GM12878 (cell line): ENCODE measurements around the gene TTLL11. TPM values are rescaled to one million over a fixed set of nuclear protein-coding genes. Genes with fewer than 3 reads are reported as not detected.

Experiments used
- ATAC-seq: fragments of 200-7000 bp; cut with Tn5 transposase; 3 replicates; pipeline ENCODE4 v1.9.1; 2020; ENCODE audit warnings: mild to moderate bottlenecking, moderate library complexity
- BruUV-seq: library from RNA; stranded (reverse); fragments of 400-500 nt; replicated peaks from 2 replicates; lab custom pipeline; 2021; lab: Mats Ljungman, UMichigan
- CTCF ChIA-PET: fragments of 300-600 bp; sonication (Branson Sonifier 250); formaldehyde crosslinking; extraction: SDS; loops from one replicate; lab custom pipeline; 2021; ENCODE audit warnings: inconsistent platforms; lab: Yijun Ruan, JAX
- POLR2A ChIA-PET: fragments of 350-600 bp; formaldehyde crosslinking; extraction: SDS; loops from one replicate; lab custom pipeline; 2021; ENCODE audit warnings: inconsistent platforms; lab: Charles Lee
- RAD21 ChIA-PET: fragments of 300-600 bp; sonication (Branson Sonifier 250); formaldehyde crosslinking; loops from one replicate; lab custom pipeline; 2023; ENCODE audit warnings: antibody characterized with exemption; ENCODE audit not compliant: unreplicated experiment; lab: Charles Lee
- SMC1A ChIA-PET: fragments of 300-600 bp; sonication (Branson Sonifier 250); formaldehyde crosslinking; loops from one replicate; lab custom pipeline; 2023; ENCODE audit not compliant: unreplicated experiment, uncharacterized antibody; lab: Charles Lee
- DNase-seq: peaks from one replicate; pipeline ENCODE4 v3.0.0-alpha.2; 2011; ENCODE audit warnings: low read depth, low spot score
- FAIRE-seq: peaks from 3 replicates; lab custom pipeline; 2011; peaks lifted over from hg19 to GRCh38; lab: Jason Lieb, UNC
- H2AFZ ChIP-seq: 2 replicates; pipeline ENCODE4 v1.6.0; 2011; ENCODE audit warnings: low read depth, low read length, control low read depth; ENCODE audit not compliant: control insufficient read depth
- H3K27ac ChIP-seq: 2 replicates; pipeline ENCODE4 v1.5.1; 2011; ENCODE audit warnings: control low read depth; ENCODE audit not compliant: control insufficient read depth, insufficient read depth
- H3K27me3 ChIP-seq, 2 experiments: replicated peaks in 1 of 2; 2 replicates each; pipeline versions ENCODE4 v1.6.0 to v1.6.1; 2011; ENCODE audit warnings: low read length in 1 of 2; ENCODE audit not compliant: control insufficient read depth in 2 of 2, insufficient read depth in 2 of 2
- H3K36me3 ChIP-seq, 2 experiments: 2 replicates each; pipeline ENCODE4 v1.5.1; 2011; ENCODE audit warnings: low read length in 1 of 2; ENCODE audit not compliant: control insufficient read depth in 2 of 2, insufficient read depth in 2 of 2
- H3K4me1 ChIP-seq: 2 replicates; pipeline ENCODE4 v1.6.1; 2011; ENCODE audit warnings: mild to moderate bottlenecking, low read length, moderate library complexity, mixed read lengths; ENCODE audit not compliant: control insufficient read depth, insufficient read depth
- H3K4me2 ChIP-seq: 2 replicates; pipeline ENCODE4 v1.6.0; 2011; ENCODE audit warnings: control low read depth; ENCODE audit not compliant: control insufficient read depth, insufficient read depth
- H3K4me3 ChIP-seq: fragments of 200-600 bp; sonication (generic); 2 replicates; pipeline ENCODE4 v1.5.1; 2016
- H3K79me2 ChIP-seq: 2 replicates; pipeline ENCODE4 v1.6.0; 2011; ENCODE audit warnings: low read length; ENCODE audit not compliant: control insufficient read depth, insufficient read depth
- H3K9ac ChIP-seq: 2 replicates; pipeline ENCODE4 v1.8.0; 2011; ENCODE audit warnings: low read length, control low read depth, mixed read lengths; ENCODE audit not compliant: control insufficient read depth, insufficient read depth
- H3K9me3 ChIP-seq: replicated peaks from 3 replicates; pipeline ENCODE4 v1.5.1; 2011; ENCODE audit warnings: mild to moderate bottlenecking, low read length; ENCODE audit not compliant: control insufficient read depth, insufficient read depth
- H4K20me1 ChIP-seq: 2 replicates; pipeline ENCODE4 v1.6.0; 2011; ENCODE audit not compliant: control insufficient read depth, insufficient read depth
- BMI1 ChIP-seq: fragments of 450-650 bp; IDR thresholded peaks from 2 replicates; pipeline ENCODE4 v1.6.1; 2016; ENCODE audit warnings: mild to moderate bottlenecking, moderate library complexity, borderline replicate concordance
- CBFB ChIP-seq: IDR thresholded peaks from 2 replicates; pipeline ENCODE4 v1.6.1; 2016; ENCODE audit warnings: antibody characterized with exemption, low read depth
- CBX5 ChIP-seq: sonication (generic); IDR thresholded peaks from 2 replicates; pipeline ENCODE4 v1.6.1; 2016; ENCODE audit warnings: low read depth, moderate library complexity, mild to moderate bottlenecking, inconsistent platforms
- CHD4 ChIP-seq: fragments of 200-600 bp; sonication (generic); IDR thresholded peaks from 2 replicates; pipeline ENCODE4 v1.6.1; 2016; ENCODE audit warnings: mild to moderate bottlenecking
- DPF2 ChIP-seq: fragments of 450-650 bp; IDR thresholded peaks from 2 replicates; pipeline ENCODE4 v1.6.1; 2017; ENCODE audit warnings: mild to moderate bottlenecking
- JUNB ChIP-seq: IDR thresholded peaks from 2 replicates; pipeline ENCODE4 v1.6.1; 2016; ENCODE audit warnings: antibody characterized with exemption, mild to moderate bottlenecking
- MAX ChIP-seq: IDR thresholded peaks from 2 replicates; pipeline ENCODE4 v1.6.1; 2012; ENCODE audit warnings: low read depth, low read length, improper control_type of control experiment
- MEF2B ChIP-seq: fragments of 450-650 bp; IDR thresholded peaks from 2 replicates; pipeline ENCODE4 v1.6.1; 2018; ENCODE audit warnings: mild to moderate bottlenecking, moderate library complexity; ENCODE audit not compliant: partially characterized antibody, poor library complexity, severe bottlenecking
- MXI1 ChIP-seq: fragments of 150-350 bp; IDR thresholded peaks from 2 replicates; pipeline ENCODE4 v1.6.1; 2011; ENCODE audit warnings: low read depth, mild to moderate bottlenecking, inconsistent platforms, low read length, improper control_type of control experiment
- NFXL1 ChIP-seq: fragments of 450-650 bp; IDR thresholded peaks from 2 replicates; pipeline ENCODE4 v1.6.1; 2017; ENCODE audit warnings: antibody characterized with exemption, mild to moderate bottlenecking, borderline replicate concordance
- NFYB ChIP-seq: IDR thresholded peaks from 2 replicates; pipeline ENCODE4 v1.6.1; 2011; ENCODE audit warnings: low read depth, mild to moderate bottlenecking, low read length, improper control_type of control experiment, moderate library complexity; ENCODE audit not compliant: insufficient read depth
- NKRF ChIP-seq: fragments of 450-650 bp; conservative IDR thresholded peaks from 2 replicates; pipeline ENCODE4 v1.6.1; 2017; ENCODE audit warnings: mild to moderate bottlenecking, moderate library complexity
- POLR2AphosphoS5 ChIP-seq: IDR thresholded peaks from 2 replicates; pipeline ENCODE4 v1.6.1; 2011; ENCODE audit warnings: mild to moderate bottlenecking, low read length, inconsistent platforms
- SMARCA5 ChIP-seq: fragments of 450-650 bp; IDR thresholded peaks from 2 replicates; pipeline ENCODE4 v1.6.1; 2017; ENCODE audit warnings: mild to moderate bottlenecking
- SPI1 ChIP-seq: IDR thresholded peaks from 2 replicates; pipeline ENCODE4 v1.6.1; 2011; ENCODE audit warnings: low read depth, mild to moderate bottlenecking, low read length, moderate library complexity, borderline replicate concordance; ENCODE audit not compliant: insufficient read depth
- ZNF24 ChIP-seq: fragments of 450-650 bp; IDR thresholded peaks from 2 replicates; pipeline ENCODE4 v1.6.1; 2017; ENCODE audit warnings: antibody characterized with exemption, mild to moderate bottlenecking
- WGBS: methylation state at CpG from one replicate; pipeline ENCODE4 v1.1.6; 2016; ENCODE audit warnings: low lambda C conversion rate; ENCODE audit not compliant: insufficient replicate concordance, insufficient coverage; ENCODE audit errors: missing lambda C conversion rate; 5-methylcytosine and 5-hydroxymethylcytosine counted together
- in situ Hi-C: fragments of 300-500 bp; cut with MboI; formaldehyde crosslinking; loops from 9 replicates; pipeline ENCODE4 v1.14.3; 2018; ENCODE audit warnings: mixed read lengths
- intact Hi-C: fragments of 100-400 bp; cut with micrococcal nuclease; formaldehyde crosslinking; loops from one replicate; pipeline ENCODE4 v1.14.2; 2022; ENCODE audit not compliant: unreplicated experiment
- polyA plus RNA-seq, 11 experiments: library from polyadenylated mRNA; depleted of rRNA in 4 of 11; unstranded in 6 of 11; stranded (reverse) in 5 of 11; fragments of >200 nt; fragmentation: Nextera tagmentation in 4 of 11; fragmentation: Illumina TruSeq in 1 of 11; extraction: Ambion mirVana in 4 of 11; extraction: Trizol in 1 of 11; gene quantifications; 1 replicate in 1 of 11; 2 replicates in 10 of 11; pipeline versions ENCODE4 v1.2.1 to v1.2.3, GENCODE V29; 2011 to 2016; ENCODE audit warnings: inconsistent platforms in 2 of 11, missing spikeins in 2 of 11, low read depth in 1 of 11
- total RNA-seq, 4 experiments: library from RNA; depleted of rRNA in 3 of 4; stranded (reverse); fragments of >200 nt in 3 of 4; fragmentation: Illumina TruSeq in 1 of 4; extraction: Trizol in 1 of 4; gene quantifications; 2 replicates each; pipeline versions ENCODE4 v1.2.1 to v1.2.3, GENCODE V29; 2013 to 2021
- TF ChIP-seq, protein P1 (sequence below): fragments of 450-650 bp; IDR thresholded peaks from 2 replicates; pipeline ENCODE4 v1.6.1; 2014; ENCODE audit warnings: mild to moderate bottlenecking

Gene TTLL11
- total and polyA plus RNA-seq, 10 of the 15 experiments (the other 5 are each of a cell fraction or from before 2014, with no cell fraction given), result 1.2 to 3.7 (median 2.9) TPM

DNA sequence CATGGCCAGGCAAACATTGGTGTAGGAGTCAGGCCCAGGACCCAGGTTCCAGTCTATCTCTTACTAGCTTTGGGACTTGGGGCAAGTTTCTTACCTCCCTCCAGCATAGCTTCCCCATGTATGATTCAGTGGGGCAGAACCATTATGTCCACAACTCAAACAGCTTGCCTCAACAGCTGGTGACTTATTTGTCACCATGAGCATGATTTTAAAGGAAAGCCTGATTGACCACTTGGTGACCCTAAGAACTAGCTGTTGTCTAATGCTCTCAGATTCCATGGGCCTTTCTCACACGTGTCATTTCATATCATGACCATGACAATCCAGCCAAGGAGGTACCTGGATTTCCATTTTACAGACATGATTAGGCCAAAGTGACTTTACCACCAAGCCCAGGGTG, 126.4 kb downstream of the TTLL11 start:
- in situ Hi-C loops (no loop called here), intact Hi-C loops (no loop called here)
- H3K36me3 ChIP-seq, result no peaks in the 10 kb centered on the region
- ChIA-PET RAD21 (no interaction called here), SMC1A (no interaction called here), POLR2A (no interaction called here), CTCF (no interaction called here)
- ATAC-seq, result no peak
- DNase-seq, result no peak
- no TSS peak for BruUV-seq
- H3K9me3 ChIP-seq, result no peaks in the 10 kb centered on the region
- TF ChIP-seq NKRF (no peak), CHD4 (no peak), NFXL1 (no peak), CBFB (no peak)
- H4K20me1 ChIP-seq, result no peaks in the 10 kb centered on the region
- H2AFZ ChIP-seq, result no peak overlapping the region
- no peak for FAIRE-seq
- no peak overlapping the region for H3K4me3 ChIP-seq
- no peaks in the 10 kb centered on the region for H3K4me1 ChIP-seq
- WGBS, result 7% methylated on average over 1 of the region's 1 CpG
- no peaks in the 10 kb centered on the region for H3K79me2 ChIP-seq
- H3K27ac ChIP-seq, result no peak overlapping the region
- H3K4me2 ChIP-seq, result no peak overlapping the region
- no peak overlapping the region for H3K9ac ChIP-seq
- no peaks in the 10 kb centered on the region; a peak in 1 of 4 replicates for H3K27me3 ChIP-seq

GRCh38 chr9:121963528-121963995, 129.5 kb downstream of the TTLL11 start:
- FAIRE-seq, result no peak
- CTCF ChIA-PET, result no interaction called here
- TF ChIP-seq DPF2 (no peak), JUNB (no peak), CBX5 (no peak), POLR2AphosphoS5 (no peak), SPI1 (no peak), MAX (no peak), NFYB (no peak), MXI1 (no peak), BMI1 (no peak), ZNF24 (no peak), SMARCA5 (no peak), MEF2B (no peak)
- TF ChIP-seq, protein P1, sequence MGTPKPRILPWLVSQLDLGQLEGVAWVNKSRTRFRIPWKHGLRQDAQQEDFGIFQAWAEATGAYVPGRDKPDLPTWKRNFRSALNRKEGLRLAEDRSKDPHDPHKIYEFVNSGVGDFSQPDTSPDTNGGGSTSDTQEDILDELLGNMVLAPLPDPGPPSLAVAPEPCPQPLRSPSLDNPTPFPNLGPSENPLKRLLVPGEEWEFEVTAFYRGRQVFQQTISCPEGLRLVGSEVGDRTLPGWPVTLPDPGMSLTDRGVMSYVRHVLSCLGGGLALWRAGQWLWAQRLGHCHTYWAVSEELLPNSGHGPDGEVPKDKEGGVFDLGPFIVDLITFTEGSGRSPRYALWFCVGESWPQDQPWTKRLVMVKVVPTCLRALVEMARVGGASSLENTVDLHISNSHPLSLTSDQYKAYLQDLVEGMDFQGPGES, result no peak

More at GRCh38 chr9:121963528-121963995, 129.5 kb downstream of the TTLL11 start:
- Histone ChIP-seq H3K36me3 (no peaks in the 10 kb centered on the region), H3K27ac (no peak overlapping the region), H3K4me1 (no peaks in the 10 kb centered on the region), H2AFZ (no peak overlapping the region), H3K4me2 (no peak overlapping the region), H3K4me3 (no peak overlapping the region), H3K9me3 (no peaks in the 10 kb centered on the region), H4K20me1 (no peaks in the 10 kb centered on the region), H3K9ac (no peak overlapping the region), H3K27me3 (no peaks in the 10 kb centered on the region), H3K79me2 (no peaks in the 10 kb centered on the region)
- intact Hi-C loops, result no loop called here
- POLR2A ChIA-PET, result no interaction called here
- WGBS, result 44% methylated on average over 8 of the region's 8 CpGs
- in situ Hi-C loops, result no loop called here
- BruUV-seq, result no TSS peak
- RAD21 ChIA-PET, result no interaction called here
- ATAC-seq (no peak), DNase-seq (no peak)
- SMC1A ChIA-PET, result no interaction called here
